ENCODE measurements around the gene HES6. TPM values are rescaled to one million over a fixed set of nuclear protein-coding genes. Genes with fewer than 3 reads are reported as not detected.

Gene HES6
- total and polyA plus RNA-seq, 3 donors from 2014 or later = 21.3 to 40.3 (median 22.0) TPM

GRCh38 chr2:238287737-238288649 lies 48.2 kb upstream of the HES6 start, which contains the start of gene PER2:
Gene PER2 (minus strand): TSS chr2:238288610. CDS start chr2:238277936, 10,674 bp downstream.
- peak; percentile 63 for DNase-seq
- H3K9me3 ChIP-seq = no peaks in the 10 kb centered on the region
- H3K27me3 ChIP-seq = no peaks in the 10 kb centered on the region
- H3K27ac ChIP-seq = peak within 1 kb of the TSS; percentile 95 to 96
- no peak for TF ChIP-seq CTCF (IDR thresholded peaks at IDR 0.05)
- no peak for TF ChIP-seq POLR2A (IDR thresholded peaks at IDR 0.05)
- whole genome bisulfite sequencing, 2 donors = 0% methylated on average over 8 to 29 of the region's 65 CpGs
- peaks cover 55% of the 10 kb centered on the region for H3K4me1 ChIP-seq
- intact Hi-C loops (cut with DNase I; ENCODE audit: low total_unique reads) = no loop called here
- peak within 1 kb of the TSS; percentile 87 to 91 for H3K4me3 ChIP-seq
- H3K36me3 ChIP-seq (ENCODE audit: low read depth, missing control alignments) = no peaks in the 10 kb centered on the region

DNA sequence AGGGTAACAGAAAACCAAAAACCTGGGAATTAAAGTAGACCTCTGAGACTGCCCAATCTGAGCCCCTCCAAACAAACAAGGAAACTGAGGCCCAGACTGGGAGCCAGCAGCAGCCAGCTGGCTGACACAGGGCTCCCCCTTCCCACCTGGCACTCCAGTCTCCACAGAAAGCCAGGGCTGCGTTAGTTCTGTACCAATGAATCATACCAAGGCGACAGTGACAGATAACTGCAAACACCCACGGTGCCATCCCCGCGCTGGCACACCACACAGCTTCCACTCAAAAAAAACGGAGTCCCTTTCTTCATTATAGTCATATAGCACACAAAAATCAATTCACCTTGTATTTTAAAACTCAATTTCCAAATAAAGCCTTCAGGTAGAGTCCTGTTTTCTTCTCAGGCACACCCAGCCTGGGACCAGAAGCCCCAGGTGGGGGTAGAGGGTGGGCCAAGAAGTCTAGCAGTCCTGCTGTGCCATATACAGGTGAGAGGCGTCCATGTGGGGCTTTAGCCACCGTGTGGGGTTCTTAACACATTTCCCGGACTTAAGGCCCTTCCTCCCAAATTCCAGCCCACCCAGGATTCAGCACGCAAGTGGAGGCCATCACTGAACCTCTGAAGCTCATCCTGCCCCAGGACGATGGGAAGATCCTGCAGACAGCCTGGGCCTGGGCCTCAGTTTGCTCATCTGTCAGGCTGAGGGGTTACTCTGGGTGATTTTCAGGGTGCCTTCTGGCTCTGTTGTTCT lies 47.3 kb upstream of the HES6 start:
- peak overlapping the region; percentile 87 to 91 for H3K4me3 ChIP-seq
- peak overlapping the region; percentile 95 to 96 for H3K27ac ChIP-seq
- no peaks in the 10 kb centered on the region for H3K27me3 ChIP-seq
- 37 to 42% methylated on average over 11 of the region's 11 CpGs for WGBS, 2 donors
- DNase-seq = no peak
- peaks cover 59% of the 10 kb centered on the region for H3K4me1 ChIP-seq
- intact Hi-C loops (cut with DNase I; ENCODE audit: low total_unique reads) = no loop called here
- TF ChIP-seq POLR2A (IDR thresholded peaks at IDR 0.05) (no peak), CTCF (IDR thresholded peaks at IDR 0.05) (no peak)
- no peaks in the 10 kb centered on the region for H3K36me3 ChIP-seq (ENCODE audit: low read depth, missing control alignments)
- H3K9me3 ChIP-seq = no peaks in the 10 kb centered on the region

GRCh38 chr2:238286551-238286950 lies 46.7 kb upstream of the HES6 start:
- WGBS, 2 donors = 27 to 54% methylated on average over 7 of the region's 7 CpGs
- TF ChIP-seq CTCF (IDR thresholded peaks at IDR 0.05) = no peak
- no peak for TF ChIP-seq POLR2A (IDR thresholded peaks at IDR 0.05)
- peak; percentile 69 for DNase-seq
- intact Hi-C loops (cut with DNase I; ENCODE audit: low total_unique reads) = no loop called here
- Histone ChIP-seq H3K9me3 (no peaks in the 10 kb centered on the region), H3K4me1 (peaks cover 61% of the 10 kb centered on the region), H3K4me3 (no peak overlapping the region), H3K27ac (peak overlapping the region; percentile 95 to 96), H3K36me3 (ENCODE audit: low read depth, missing control alignments) (no peaks in the 10 kb centered on the region), H3K27me3 (no peaks in the 10 kb centered on the region)

DNA sequence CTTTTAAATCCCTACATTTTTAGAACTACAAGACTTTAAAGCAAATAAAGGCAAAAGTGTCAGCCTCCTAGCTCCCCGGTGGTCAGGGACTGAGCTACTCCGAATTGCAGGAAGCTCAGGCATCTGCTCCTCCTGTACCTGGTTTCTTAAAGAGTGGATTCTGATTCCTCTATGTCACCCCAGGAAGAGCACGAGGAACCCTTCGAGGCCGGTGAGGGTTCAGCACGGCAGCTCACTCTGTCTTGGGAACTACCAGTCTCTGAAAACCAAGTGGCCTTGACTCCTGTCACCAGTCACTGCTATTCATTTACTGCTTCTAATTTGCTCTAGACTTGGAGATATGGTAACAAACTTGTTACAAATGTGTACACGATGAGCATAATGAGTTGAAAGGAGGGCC lies 46.3 kb upstream of the HES6 start:
- Histone ChIP-seq H3K4me1 (peaks cover 61% of the 10 kb centered on the region), H3K27ac (peak overlapping the region; percentile 95 to 96), H3K36me3 (ENCODE audit: low read depth, missing control alignments) (no peaks in the 10 kb centered on the region), H3K9me3 (no peaks in the 10 kb centered on the region), H3K27me3 (no peaks in the 10 kb centered on the region), H3K4me3 (no peak overlapping the region)
- TF ChIP-seq CTCF (IDR thresholded peaks at IDR 0.05) (no peak), POLR2A (IDR thresholded peaks at IDR 0.05) (no peak)
- DNase-seq = peak; percentile 75
- intact Hi-C loops (cut with DNase I; ENCODE audit: low total_unique reads) = no loop called here
- WGBS, 2 donors = 32 to 39% methylated on average over 7 of the region's 7 CpGs

Data from testis (tissue), 3 donors.